Keratinocyte (primary cell): ENCODE data around the gene JAZF1.

Source experiments
- EZH2 ChIP-seq: IDR thresholded peaks from one replicate; pipeline ENCODE4 v1.6.1; 2012; ENCODE audit warnings: inconsistent platforms, mild to moderate bottlenecking, low read length, moderate library complexity
- TF ChIP-seq, protein P1 (sequence below), 3 experiments: IDR thresholded peaks in 1 of 3; conservative IDR thresholded peaks in 1 of 3; optimal IDR thresholded peaks in 1 of 3; 2 replicates in 2 of 3; 3 replicates in 1 of 3; pipeline versions ENCODE3 to v1.5.1; 2011; ENCODE audit warnings: low read length in 3 of 3, mild to moderate bottlenecking in 3 of 3, moderate library complexity in 2 of 3, control low read depth in 1 of 3, inconsistent platforms in 1 of 3; ENCODE audit not compliant: insufficient read depth in 2 of 3; ENCODE audit errors: extremely low read depth in 1 of 3

DNA sequence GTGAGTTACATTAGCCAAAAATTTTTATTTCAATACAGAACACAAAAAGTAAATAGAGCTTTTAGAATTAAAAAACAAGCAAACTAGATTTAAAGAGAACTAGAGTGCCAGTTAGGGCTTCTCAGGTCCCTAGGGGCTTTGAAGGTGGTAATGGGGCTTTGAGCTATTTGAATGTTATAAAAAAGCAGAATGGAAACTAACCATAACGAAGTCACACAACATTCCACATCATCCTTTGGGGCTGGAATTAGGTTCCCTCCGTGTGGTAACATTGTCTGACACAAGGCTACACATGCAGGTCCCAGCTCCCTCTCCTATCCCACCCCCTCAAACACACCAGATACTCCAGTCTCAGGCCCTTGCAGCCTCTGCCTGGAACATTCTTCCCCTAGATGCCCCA lies 15.3 kb downstream of the JAZF1 start:
- TF ChIP-seq, protein P1, sequence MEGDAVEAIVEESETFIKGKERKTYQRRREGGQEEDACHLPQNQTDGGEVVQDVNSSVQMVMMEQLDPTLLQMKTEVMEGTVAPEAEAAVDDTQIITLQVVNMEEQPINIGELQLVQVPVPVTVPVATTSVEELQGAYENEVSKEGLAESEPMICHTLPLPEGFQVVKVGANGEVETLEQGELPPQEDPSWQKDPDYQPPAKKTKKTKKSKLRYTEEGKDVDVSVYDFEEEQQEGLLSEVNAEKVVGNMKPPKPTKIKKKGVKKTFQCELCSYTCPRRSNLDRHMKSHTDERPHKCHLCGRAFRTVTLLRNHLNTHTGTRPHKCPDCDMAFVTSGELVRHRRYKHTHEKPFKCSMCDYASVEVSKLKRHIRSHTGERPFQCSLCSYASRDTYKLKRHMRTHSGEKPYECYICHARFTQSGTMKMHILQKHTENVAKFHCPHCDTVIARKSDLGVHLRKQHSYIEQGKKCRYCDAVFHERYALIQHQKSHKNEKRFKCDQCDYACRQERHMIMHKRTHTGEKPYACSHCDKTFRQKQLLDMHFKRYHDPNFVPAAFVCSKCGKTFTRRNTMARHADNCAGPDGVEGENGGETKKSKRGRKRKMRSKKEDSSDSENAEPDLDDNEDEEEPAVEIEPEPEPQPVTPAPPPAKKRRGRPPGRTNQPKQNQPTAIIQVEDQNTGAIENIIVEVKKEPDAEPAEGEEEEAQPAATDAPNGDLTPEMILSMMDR (optimal IDR thresholded peaks at IDR 0.05 in 1 of 3, IDR thresholded peaks at IDR 0.05 in 1 of 3, conservative IDR thresholded peaks at IDR 0.05 in 1 of 3; ENCODE audit: extremely low read depth in 1 of 3, insufficient read depth in 2 of 3, low read length in 3 of 3): no peak
- TF ChIP-seq EZH2: no peak
